OCI-LY1 (cell line): Measurements from ENCODE around the gene IQSEC1.

Source experiments
- H2AFZ ChIP-seq: fragments of 200-600 bp; sonication (generic), shearing (Covaris generic); 2 replicates; pipeline ENCODE4 v1.6.0; 2014; ENCODE audit warnings: antibody characterized with exemption, mild to moderate bottlenecking, low read length
- H3F3A ChIP-seq: fragments of 200-600 bp; sonication (generic), shearing (Covaris generic); 2 replicates; pipeline ENCODE4 v1.6.0; 2014; ENCODE audit warnings: mild to moderate bottlenecking, antibody characterized with exemption, low read length, moderate library complexity; ENCODE audit not compliant: insufficient read depth
- H3K27ac ChIP-seq: fragments of 200-600 bp; sonication (generic); 2 replicates; pipeline ENCODE4 v1.5.1; 2014; ENCODE audit warnings: low read length, mixed run types, mild to moderate bottlenecking, low read depth; ENCODE audit not compliant: poor library complexity, severe bottlenecking
- H3K27me3 ChIP-seq: fragments of 200-600 bp; sonication (generic); 2 replicates; pipeline ENCODE4 v1.6.0; 2014; ENCODE audit warnings: antibody characterized with exemption, mild to moderate bottlenecking, low read length, moderate library complexity; ENCODE audit not compliant: insufficient read depth
- H3K36me3 ChIP-seq: fragments of 200-600 bp; sonication (generic); 2 replicates; pipeline ENCODE4 v1.6.1; 2014; ENCODE audit warnings: mild to moderate bottlenecking, antibody characterized with exemption, low read length, moderate library complexity, mixed read lengths; ENCODE audit not compliant: insufficient read depth
- H3K4me1 ChIP-seq: fragments of 200-600 bp; sonication (generic); 2 replicates; pipeline ENCODE4 v1.5.1; 2014; ENCODE audit warnings: mild to moderate bottlenecking, low read length, moderate library complexity; ENCODE audit not compliant: insufficient read depth, severe bottlenecking
- H3K4me2 ChIP-seq: fragments of 200-600 bp; sonication (generic), shearing (Covaris generic); 2 replicates; pipeline ENCODE4 v1.6.1; 2014; ENCODE audit warnings: low read length
- H3K4me3 ChIP-seq: fragments of 200-600 bp; sonication (generic); 2 replicates; pipeline ENCODE4 v1.5.1; 2014; ENCODE audit warnings: low read length, low read depth, mild to moderate bottlenecking, mixed read lengths; ENCODE audit not compliant: poor library complexity, severe bottlenecking
- H3K79me2 ChIP-seq: fragments of 200-600 bp; shearing (Covaris generic); 2 replicates; pipeline ENCODE4 v1.6.1; 2016; ENCODE audit warnings: mixed run types, low read length, mixed read lengths; ENCODE audit not compliant: insufficient read depth
- H3K9ac ChIP-seq: fragments of 200-600 bp; sonication (generic), shearing (Covaris generic); 2 replicates; pipeline ENCODE4 v1.6.1; 2014; ENCODE audit warnings: mild to moderate bottlenecking, low read length, mixed read lengths
- H3K9me2 ChIP-seq: fragments of 200-600 bp; sonication (generic), shearing (Covaris generic); 2 replicates; pipeline ENCODE4 v1.6.1; 2014; ENCODE audit warnings: low read depth, mild to moderate bottlenecking, low read length, mixed read lengths
- H3K9me3 ChIP-seq: fragments of 200-600 bp; shearing (Covaris generic); 2 replicates; pipeline ENCODE4 v1.6.1; 2014; ENCODE audit warnings: low read length, mixed read lengths
- H4K20me1 ChIP-seq: fragments of 200-600 bp; sonication (generic), shearing (Covaris generic); 2 replicates; pipeline ENCODE4 v1.6.0; 2016; ENCODE audit warnings: mild to moderate bottlenecking, low read length; ENCODE audit not compliant: insufficient read depth
- EZH2 ChIP-seq: fragments of 200-600 bp; sonication (generic), shearing (Covaris generic); IDR thresholded peaks from 2 replicates; pipeline ENCODE4 v1.8.0; 2017; ENCODE audit warnings: borderline replicate concordance, mixed run types, mild to moderate bottlenecking, antibody characterized with exemption, low read length, moderate library complexity, mixed read lengths
- TF ChIP-seq, protein P1 (sequence below): fragments of 200-600 bp; sonication (generic), shearing (Covaris generic); IDR thresholded peaks from 2 replicates; pipeline ENCODE4 v1.5.1; 2017; ENCODE audit warnings: mild to moderate bottlenecking, antibody characterized with exemption, low read length, moderate library complexity, mixed read lengths

Gene IQSEC1

GRCh38 chr3:12877040-12877439 lies 196.2 kb downstream of the IQSEC1 start:
- Histone ChIP-seq H3K9me2 (no peaks in the 10 kb centered on the region), H3K36me3 (no peaks in the 10 kb centered on the region), H3K79me2 (no peaks in the 10 kb centered on the region), H4K20me1 (no peaks in the 10 kb centered on the region), H3K4me3 (no peak overlapping the region), H3K9me3 (no peaks in the 10 kb centered on the region), H3K27me3 (no peaks in the 10 kb centered on the region; the same call in 1 of the 2 replicates), H3K4me1 (no peaks in the 10 kb centered on the region), H2AFZ (no peak overlapping the region), H3K4me2 (no peak overlapping the region), H3F3A (no peaks in the 10 kb centered on the region), H3K27ac (no peak overlapping the region), H3K9ac (no peak overlapping the region)
- no peak for TF ChIP-seq EZH2
- TF ChIP-seq, protein P1, sequence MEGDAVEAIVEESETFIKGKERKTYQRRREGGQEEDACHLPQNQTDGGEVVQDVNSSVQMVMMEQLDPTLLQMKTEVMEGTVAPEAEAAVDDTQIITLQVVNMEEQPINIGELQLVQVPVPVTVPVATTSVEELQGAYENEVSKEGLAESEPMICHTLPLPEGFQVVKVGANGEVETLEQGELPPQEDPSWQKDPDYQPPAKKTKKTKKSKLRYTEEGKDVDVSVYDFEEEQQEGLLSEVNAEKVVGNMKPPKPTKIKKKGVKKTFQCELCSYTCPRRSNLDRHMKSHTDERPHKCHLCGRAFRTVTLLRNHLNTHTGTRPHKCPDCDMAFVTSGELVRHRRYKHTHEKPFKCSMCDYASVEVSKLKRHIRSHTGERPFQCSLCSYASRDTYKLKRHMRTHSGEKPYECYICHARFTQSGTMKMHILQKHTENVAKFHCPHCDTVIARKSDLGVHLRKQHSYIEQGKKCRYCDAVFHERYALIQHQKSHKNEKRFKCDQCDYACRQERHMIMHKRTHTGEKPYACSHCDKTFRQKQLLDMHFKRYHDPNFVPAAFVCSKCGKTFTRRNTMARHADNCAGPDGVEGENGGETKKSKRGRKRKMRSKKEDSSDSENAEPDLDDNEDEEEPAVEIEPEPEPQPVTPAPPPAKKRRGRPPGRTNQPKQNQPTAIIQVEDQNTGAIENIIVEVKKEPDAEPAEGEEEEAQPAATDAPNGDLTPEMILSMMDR, result no peak

GRCh38 chr3:12875857-12876836 lies 197.1 kb downstream of the IQSEC1 start:
- Histone ChIP-seq H3K9ac (no peak overlapping the region), H3K4me3 (no peak overlapping the region), H4K20me1 (no peaks in the 10 kb centered on the region), H3F3A (no peaks in the 10 kb centered on the region), H3K27me3 (no peaks in the 10 kb centered on the region; the same call in 1 of the 2 replicates), H3K9me3 (no peaks in the 10 kb centered on the region), H3K4me2 (no peak overlapping the region), H2AFZ (no peak overlapping the region), H3K9me2 (no peaks in the 10 kb centered on the region), H3K36me3 (no peaks in the 10 kb centered on the region), H3K27ac (no peak overlapping the region), H3K79me2 (no peaks in the 10 kb centered on the region), H3K4me1 (no peaks in the 10 kb centered on the region)
- TF ChIP-seq EZH2, result no peak
- TF ChIP-seq, protein P1, result no peak; the same call in 1 of the 2 replicates

DNA sequence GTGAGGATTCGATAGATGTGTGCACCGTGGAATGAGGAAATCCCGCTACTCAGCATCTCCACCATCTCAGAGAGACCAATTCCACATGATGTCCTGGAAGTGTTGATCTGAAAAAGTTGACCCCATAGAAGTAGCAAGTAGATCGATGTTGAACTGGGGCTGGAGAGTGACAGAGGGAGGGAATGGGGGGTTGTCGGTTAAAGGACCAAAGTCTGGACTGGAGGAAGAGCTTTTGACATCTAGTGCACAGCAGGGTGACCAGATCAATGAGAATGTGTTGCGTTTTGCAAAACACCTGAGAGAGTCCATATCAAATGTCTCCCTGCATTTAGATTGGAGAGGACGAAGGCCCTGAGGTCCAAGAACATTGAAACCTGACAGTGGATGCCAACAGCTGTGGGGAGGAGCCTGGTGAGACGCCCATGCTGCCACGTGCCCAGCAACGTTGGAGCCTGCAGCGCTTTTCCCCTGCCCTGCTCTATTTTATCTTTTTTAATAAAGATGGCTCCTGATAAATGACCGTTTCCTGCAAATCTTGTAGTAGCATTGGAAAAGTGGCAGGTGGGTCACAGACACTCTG lies 201.7 kb downstream of the IQSEC1 start:
- Histone ChIP-seq H3K27ac (no peak overlapping the region), H3K9me2 (no peaks in the 10 kb centered on the region), H3K79me2 (no peaks in the 10 kb centered on the region), H3K36me3 (no peaks in the 10 kb centered on the region), H3K9ac (no peak overlapping the region), H4K20me1 (no peaks in the 10 kb centered on the region), H3K4me1 (no peaks in the 10 kb centered on the region), H2AFZ (no peak overlapping the region), H3K27me3 (0 out of 2 replicates have a peak, but pooled peaks cover 4% of the 10 kb centered on the region), H3K4me3 (no peak overlapping the region), H3K9me3 (no peaks in the 10 kb centered on the region), H3F3A (no peaks in the 10 kb centered on the region), H3K4me2 (no peak overlapping the region)
- no peak for TF ChIP-seq EZH2
- TF ChIP-seq, protein P1, result no peak
